OCI-LY7 (cell line): ENCODE data around the gene PHF24. TPM values are rescaled to one million over a fixed set of nuclear protein-coding genes. Genes with fewer than 3 reads are reported as not detected.

Experiments used
- BruUV-seq: library from RNA; stranded (reverse); fragments of 400-500 nt; replicated peaks from 2 replicates; lab custom pipeline; 2021; lab: Mats Ljungman, UMichigan
- CTCF ChIA-PET: fragments of 300-600 bp; sonication (Branson Sonifier 250); formaldehyde crosslinking; loops from one replicate; lab custom pipeline; 2022; ENCODE audit warnings: antibody characterized with exemption; ENCODE audit not compliant: unreplicated experiment; lab: Charles Lee
- POLR2A ChIA-PET: fragments of 300-600 bp; sonication (Branson Sonifier 250); formaldehyde crosslinking; loops from one replicate; lab custom pipeline; 2022; ENCODE audit warnings: antibody characterized with exemption; lab: Charles Lee
- DNase-seq: peaks from one replicate; pipeline ENCODE4 v3.0.0-alpha.2; 2015; ENCODE audit warnings: low spot score
- H2AFZ ChIP-seq: fragments of 200-600 bp; sonication (generic), shearing (Covaris generic); 2 replicates; pipeline ENCODE4 v1.6.1; 2014; ENCODE audit warnings: mild to moderate bottlenecking, antibody characterized with exemption, low read length, moderate library complexity
- H3K27ac ChIP-seq: fragments of 200-600 bp; sonication (generic); 2 replicates; pipeline ENCODE4 v1.5.1; 2014; ENCODE audit warnings: mixed run types, low read depth, mild to moderate bottlenecking, moderate library complexity, low read length, inconsistent platforms; ENCODE audit not compliant: poor library complexity, severe bottlenecking
- H3K36me3 ChIP-seq: fragments of 200-600 bp; sonication (generic); 2 replicates; pipeline ENCODE4 v1.6.1; 2014; ENCODE audit warnings: mild to moderate bottlenecking, antibody characterized with exemption, low read length, moderate library complexity, mixed read lengths; ENCODE audit not compliant: insufficient read depth
- H3K4me1 ChIP-seq: fragments of 200-600 bp; sonication (generic); 2 replicates; pipeline ENCODE4 v1.5.1; 2014; ENCODE audit warnings: mild to moderate bottlenecking, low read length; ENCODE audit not compliant: insufficient read depth, poor library complexity, severe bottlenecking
- H3K4me2 ChIP-seq: fragments of 200-600 bp; sonication (generic); 2 replicates; pipeline ENCODE4 v1.6.1; 2014; ENCODE audit warnings: mild to moderate bottlenecking, low read length
- H3K4me3 ChIP-seq: fragments of 200-600 bp; sonication (generic); 2 replicates; pipeline ENCODE4 v1.5.1; 2014; ENCODE audit warnings: mild to moderate bottlenecking, low read depth, low read length; ENCODE audit not compliant: poor library complexity, severe bottlenecking
- H3K79me2 ChIP-seq: fragments of 200-600 bp; sonication (generic); 2 replicates; pipeline ENCODE4 v1.6.1; 2016; ENCODE audit warnings: low read depth, mild to moderate bottlenecking, low read length, moderate library complexity, mixed read lengths; ENCODE audit not compliant: insufficient read depth
- H3K9me2 ChIP-seq: fragments of 200-600 bp; sonication (generic); 2 replicates; pipeline ENCODE4 v1.6.1; 2016; ENCODE audit warnings: mild to moderate bottlenecking, low read length, mixed read lengths; ENCODE audit not compliant: insufficient read depth
- H3K9me3 ChIP-seq: fragments of 200-600 bp; sonication (generic); 2 replicates; pipeline ENCODE4 v1.6.1; 2014; ENCODE audit warnings: mild to moderate bottlenecking, mixed run types, low read length, mixed read lengths
- H4K20me1 ChIP-seq: fragments of 200-600 bp; sonication (generic); 2 replicates; pipeline ENCODE4 v1.6.1; 2014; ENCODE audit warnings: mild to moderate bottlenecking, antibody characterized with exemption, low read length, moderate library complexity, mixed read lengths; ENCODE audit not compliant: insufficient read depth
- EZH2phosphoT487 ChIP-seq: fragments of 200-600 bp; sonication (generic); IDR thresholded peaks from 2 replicates; pipeline ENCODE4 v1.6.1; 2018; ENCODE audit warnings: low read depth, borderline replicate concordance, mild to moderate bottlenecking, mixed run types, antibody characterized with exemption, low read length, moderate library complexity, mixed read lengths
- intact Hi-C: fragments of 100-400 bp; cut with micrococcal nuclease; formaldehyde crosslinking; loops from one replicate; pipeline ENCODE4 v1.10.0; 2022; ENCODE audit not compliant: unreplicated experiment
- total RNA-seq, 2 experiments: library from RNA; depleted of rRNA in 1 of 2; stranded (reverse); fragments of >200 nt in 1 of 2; shearing (Covaris generic) in 1 of 2; gene quantifications; 2 replicates each; pipeline ENCODE4 v1.2.3, GENCODE V29; 2014 to 2022
- TF ChIP-seq, protein P1 (sequence below): fragments of 200-600 bp; sonication (generic); conservative IDR thresholded peaks from 2 replicates; pipeline ENCODE4 v1.5.1; 2014; ENCODE audit warnings: mild to moderate bottlenecking, antibody characterized with exemption, low read length, moderate library complexity, mixed read lengths

PHF24 gene
- total RNA-seq, 2 experiments from 2014 or later = not detected

DNA sequence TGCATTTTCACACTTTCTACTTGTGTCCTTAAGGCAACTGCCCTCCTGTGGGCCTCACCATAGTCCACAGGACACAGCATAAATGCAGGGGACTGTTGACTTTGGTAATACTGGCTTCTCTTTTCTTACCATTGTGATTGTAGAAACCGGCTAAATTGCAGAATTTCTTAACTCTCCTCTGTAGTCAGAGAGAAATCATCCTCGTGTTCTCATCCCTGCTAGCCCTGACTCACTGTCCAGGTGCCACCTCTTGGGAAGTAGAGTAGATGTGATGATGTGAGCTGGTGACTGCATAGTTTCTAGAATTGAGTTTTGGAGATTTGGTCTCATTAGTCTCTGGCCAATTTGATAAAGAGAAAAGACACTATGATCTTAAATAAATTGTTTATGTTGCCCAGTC lies 5.5 kb downstream of the PHF24 start:
- ChIA-PET CTCF (no interaction called here), POLR2A (no interaction called here)

DNA sequence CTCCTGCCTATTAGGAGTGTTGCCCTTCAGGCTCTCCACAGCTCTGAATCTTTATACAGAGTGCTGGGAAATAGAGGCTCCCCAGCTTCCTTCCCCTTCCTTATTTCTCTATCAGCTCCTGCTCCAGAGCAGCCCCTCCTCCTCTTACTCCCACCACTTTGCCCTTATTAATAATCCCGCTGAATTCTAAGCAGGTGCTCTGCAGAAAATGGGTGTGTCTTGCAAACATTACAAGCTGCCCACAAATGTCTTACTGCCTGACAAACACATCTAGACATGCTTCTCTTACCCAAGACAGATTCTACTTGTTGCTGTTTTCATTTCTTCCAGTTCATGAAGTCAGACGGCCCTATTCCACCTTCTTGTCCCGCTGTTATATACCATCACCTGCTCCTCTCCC lies 6.4 kb downstream of the PHF24 start:
- H3K9me3 ChIP-seq = no peaks in the 10 kb centered on the region
- no peaks in the 10 kb centered on the region for H3K79me2 ChIP-seq
- intact Hi-C loops = no loop called here
- no peak overlapping the region for H2AFZ ChIP-seq
- ChIA-PET POLR2A (no interaction called here), CTCF (no interaction called here)
- no peak overlapping the region for H3K27ac ChIP-seq
- no peaks in the 10 kb centered on the region for H4K20me1 ChIP-seq
- BruUV-seq = no TSS peak
- H3K4me2 ChIP-seq = no peak overlapping the region
- no peak for DNase-seq
- H3K9me2 ChIP-seq = no peaks in the 10 kb centered on the region
- H3K36me3 ChIP-seq = no peaks in the 10 kb centered on the region
- H3K4me3 ChIP-seq = no peak overlapping the region
- TF ChIP-seq, protein P1, sequence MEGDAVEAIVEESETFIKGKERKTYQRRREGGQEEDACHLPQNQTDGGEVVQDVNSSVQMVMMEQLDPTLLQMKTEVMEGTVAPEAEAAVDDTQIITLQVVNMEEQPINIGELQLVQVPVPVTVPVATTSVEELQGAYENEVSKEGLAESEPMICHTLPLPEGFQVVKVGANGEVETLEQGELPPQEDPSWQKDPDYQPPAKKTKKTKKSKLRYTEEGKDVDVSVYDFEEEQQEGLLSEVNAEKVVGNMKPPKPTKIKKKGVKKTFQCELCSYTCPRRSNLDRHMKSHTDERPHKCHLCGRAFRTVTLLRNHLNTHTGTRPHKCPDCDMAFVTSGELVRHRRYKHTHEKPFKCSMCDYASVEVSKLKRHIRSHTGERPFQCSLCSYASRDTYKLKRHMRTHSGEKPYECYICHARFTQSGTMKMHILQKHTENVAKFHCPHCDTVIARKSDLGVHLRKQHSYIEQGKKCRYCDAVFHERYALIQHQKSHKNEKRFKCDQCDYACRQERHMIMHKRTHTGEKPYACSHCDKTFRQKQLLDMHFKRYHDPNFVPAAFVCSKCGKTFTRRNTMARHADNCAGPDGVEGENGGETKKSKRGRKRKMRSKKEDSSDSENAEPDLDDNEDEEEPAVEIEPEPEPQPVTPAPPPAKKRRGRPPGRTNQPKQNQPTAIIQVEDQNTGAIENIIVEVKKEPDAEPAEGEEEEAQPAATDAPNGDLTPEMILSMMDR = no peak
- TF ChIP-seq EZH2phosphoT487 = no peak
- H3K4me1 ChIP-seq = no peaks in the 10 kb centered on the region

More for the DNA sequence above, 5.5 kb downstream of the PHF24 start:
- Histone ChIP-seq H4K20me1 (no peaks in the 10 kb centered on the region), H3K9me2 (no peaks in the 10 kb centered on the region), H3K4me3 (no peak overlapping the region), H3K9me3 (no peaks in the 10 kb centered on the region), H2AFZ (no peak overlapping the region), H3K4me1 (no peaks in the 10 kb centered on the region), H3K27ac (no peak overlapping the region), H3K36me3 (no peaks in the 10 kb centered on the region), H3K4me2 (no peak overlapping the region), H3K79me2 (no peaks in the 10 kb centered on the region)
- no peak for TF ChIP-seq EZH2phosphoT487
- TF ChIP-seq, protein P1 = no peak
- no peak for DNase-seq
- intact Hi-C loops = no loop called here
- no TSS peak for BruUV-seq

DNA sequence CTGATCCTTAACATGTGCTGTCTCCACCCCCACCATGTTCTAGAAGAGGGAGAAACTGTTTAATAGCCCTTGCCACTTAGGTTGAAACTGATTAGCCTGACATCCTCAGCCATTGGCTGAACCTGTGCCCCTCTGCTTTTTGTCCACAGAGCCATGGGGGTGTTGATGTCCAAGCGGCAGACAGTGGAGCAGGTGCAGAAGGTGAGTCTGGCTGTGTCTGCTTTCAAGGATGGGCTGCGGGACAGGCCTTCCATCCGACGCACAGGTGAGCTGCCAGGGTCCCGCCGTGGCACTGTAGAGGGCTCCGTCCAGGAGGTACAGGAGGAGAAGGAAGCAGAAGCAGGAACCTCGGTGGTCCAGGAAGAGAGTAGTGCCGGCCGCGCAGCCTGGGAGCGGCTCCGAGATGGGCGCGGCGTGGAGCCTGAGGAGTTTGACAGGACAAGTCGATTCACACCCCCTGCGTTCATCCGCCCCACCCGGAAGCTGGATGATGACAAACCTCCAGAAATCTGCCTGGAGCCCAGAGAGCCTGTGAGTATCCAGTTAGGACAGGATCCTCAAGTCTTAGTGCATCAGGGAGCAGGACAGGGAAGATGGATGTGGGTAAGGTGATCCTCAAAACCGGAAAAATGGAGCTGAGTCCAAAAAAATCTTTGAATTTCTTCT lies 13.2 kb downstream of the PHF24 start:
- H3K27ac ChIP-seq = no peak overlapping the region
- no TSS peak for BruUV-seq
- TF ChIP-seq EZH2phosphoT487 = no peak
- TF ChIP-seq, protein P1 = no peak
- no peaks in the 10 kb centered on the region for H3K4me1 ChIP-seq
- no peaks in the 10 kb centered on the region for H4K20me1 ChIP-seq
- H3K36me3 ChIP-seq = no peaks in the 10 kb centered on the region
- no peaks in the 10 kb centered on the region for H3K9me3 ChIP-seq
- H3K4me3 ChIP-seq = no peak overlapping the region
- no peak overlapping the region for H3K4me2 ChIP-seq
- DNase-seq = no peak
- no peaks in the 10 kb centered on the region for H3K79me2 ChIP-seq
- no peak overlapping the region for H2AFZ ChIP-seq
- ChIA-PET POLR2A (no interaction called here), CTCF (no interaction called here)
- intact Hi-C loops = no loop called here
- H3K9me2 ChIP-seq = no peaks in the 10 kb centered on the region
